Measurements from ENCODE around the gene CDH10. TPM values are rescaled to one million over a fixed set of nuclear protein-coding genes. Genes with fewer than 3 reads are reported as not detected.

CDH10 gene
- total RNA-seq, 1 donor from 2014 or later = 0.79 TPM

GRCh38 chr5:24480952-24481351 is 163.8 kb downstream of the CDH10 start:
- no peak for DNase-seq

- DNase-seq = no peak
Measured at GRCh38 chr5:24477958-24478357, 166.8 kb downstream of the CDH10 start.

GRCh38 chr5:24475101-24475500 is 169.7 kb downstream of the CDH10 start:
- no peak for DNase-seq

- DNase-seq = no peak
Measured at GRCh38 chr5:24474685-24475084, 170.1 kb downstream of the CDH10 start.

GRCh38 chr5:24472518-24472917 is 172.3 kb downstream of the CDH10 start:
- no peak for DNase-seq

GRCh38 chr5:24444414-24444813 is 200.4 kb downstream of the CDH10 start:
- DNase-seq = no peak

DNA sequence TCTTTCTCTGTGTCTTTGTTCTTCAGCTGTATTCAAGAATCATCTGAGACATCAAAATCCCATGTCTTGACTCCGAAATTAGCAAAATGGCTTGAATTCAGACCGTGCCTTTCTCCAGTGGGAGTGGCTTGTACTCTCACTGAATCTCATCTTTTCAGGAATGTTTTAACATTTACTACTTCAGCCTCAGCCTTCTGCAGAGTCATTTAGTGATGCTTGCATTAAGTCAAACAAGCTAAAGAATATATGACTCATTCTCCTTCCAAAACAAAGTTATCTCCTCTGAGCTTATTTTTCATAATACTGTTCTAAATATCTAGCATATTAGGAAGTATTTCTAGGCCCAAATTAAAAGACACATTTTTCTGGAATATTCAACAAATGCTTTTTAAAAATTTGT is 205.3 kb downstream of the CDH10 start:
- DNase-seq = no peak

Small RNA genes lying within 50 kb of the gene (small RNA-seq; reads per million reads assigned to genes)
- gene AC091885.1 (ENCODE audit: low replicate concordance) (not detected), gene RF00017 (ENCODE audit: low replicate concordance) (not detected)
